Measurements from ENCODE around the gene IL18BP. TPM values are rescaled to one million over a fixed set of nuclear protein-coding genes. Genes with fewer than 3 reads are reported as not detected.

IL18BP gene
- polyA plus RNA-seq, 1 experiment = 2.2 TPM

- no peak for DNase-seq (ENCODE audit: low read depth, low spot score)
- CTCF ChIA-PET = interaction anchor here (0.5 to 4.2 kb wide), 9 partner anchors 14 to 407 kb away, joined by 3 to 44 read pairs (median 7); no protein-coding TSS in a partner anchor
- Histone ChIP-seq H3K27me3 (ENCODE audit: control insufficient read depth, insufficient read depth, low read length) (no peaks in the 10 kb centered on the region), H3K4me3 (ENCODE audit: low read depth, low read length) (peak overlapping the region; percentile 88), H3K9me3 (ENCODE audit: control insufficient read depth, insufficient read depth, low read length) (no peaks in the 10 kb centered on the region), H3K27ac (ENCODE audit: low read depth, low read length) (peak overlapping the region; percentile 99)
- TF ChIP-seq CTCF (IDR thresholded peaks at IDR 0.05; ENCODE audit: low read depth, low read length) = no peak
- POLR2A ChIA-PET = interaction anchor here (0.8 to 1.5 kb wide), 7 partner anchors 12 to 112 kb away, joined by 3 to 12 read pairs (median 4); partner anchors contain the start of genes ANAPC15 and XNDC1N
Observed at GRCh38 chr11:72039856-72040401, 41.2 kb downstream of the IL18BP start.

- Histone ChIP-seq H3K9me3 (ENCODE audit: control insufficient read depth, insufficient read depth, low read length) (no peaks in the 10 kb centered on the region), H3K4me3 (ENCODE audit: low read depth, low read length) (peak overlapping the region; percentile 88), H3K27me3 (ENCODE audit: control insufficient read depth, insufficient read depth, low read length) (no peaks in the 10 kb centered on the region), H3K27ac (ENCODE audit: low read depth, low read length) (peak overlapping the region; percentile 99)
- ChIA-PET CTCF (interaction anchor here (0.5 to 4.2 kb wide), 5 partner anchors 15 to 407 kb away, joined by 3 to 44 read pairs (median 19); no protein-coding TSS in a partner anchor), POLR2A (interaction anchor here (0.7 to 1.5 kb wide), 13 partner anchors 15 to 125 kb away, joined by 3 to 6 read pairs (median 3); partner anchors contain the start of genes ANAPC15 and XNDC1N)
- DNase-seq (ENCODE audit: low read depth, low spot score) = peak; percentile 89
- TF ChIP-seq CTCF (IDR thresholded peaks at IDR 0.05; ENCODE audit: low read depth, low read length) = no peak
Observed at GRCh38 chr11:72040491-72041363, 42.0 kb downstream of the IL18BP start.

GRCh38 chr11:72041364-72042063 is 42.8 kb downstream of the IL18BP start:
- peak overlapping the region; percentile 99 for H3K27ac ChIP-seq (ENCODE audit: low read depth, low read length)
- H3K4me3 ChIP-seq (ENCODE audit: low read depth, low read length) = peak overlapping the region; percentile 88
- peak; percentile 44 for DNase-seq (ENCODE audit: low read depth, low spot score)
- H3K9me3 ChIP-seq (ENCODE audit: control insufficient read depth, insufficient read depth, low read length) = no peaks in the 10 kb centered on the region
- ChIA-PET POLR2A (interaction anchor here (0.5 to 1.5 kb wide), 7 partner anchors 15 to 185 kb away, joined by 3 to 9 read pairs (median 3); no protein-coding TSS in a partner anchor), CTCF (interaction anchor here (2.9 to 4.2 kb wide), 2 partner anchors 16 to 102 kb away, joined by 11 to 44 read pairs; no protein-coding TSS in a partner anchor)
- no peaks in the 10 kb centered on the region for H3K27me3 ChIP-seq (ENCODE audit: control insufficient read depth, insufficient read depth, low read length)
- no peak for TF ChIP-seq CTCF (IDR thresholded peaks at IDR 0.05; ENCODE audit: low read depth, low read length)

GRCh38 chr11:72042064-72042745 is 43.5 kb downstream of the IL18BP start:
- Histone ChIP-seq H3K4me3 (ENCODE audit: low read depth, low read length) (peak overlapping the region; percentile 88), H3K27ac (ENCODE audit: low read depth, low read length) (peak overlapping the region; percentile 99), H3K27me3 (ENCODE audit: control insufficient read depth, insufficient read depth, low read length) (no peaks in the 10 kb centered on the region), H3K9me3 (ENCODE audit: control insufficient read depth, insufficient read depth, low read length) (no peaks in the 10 kb centered on the region)
- POLR2A ChIA-PET = interaction anchor here (0.5 to 0.6 kb wide), 2 partner anchors 14 to 184 kb away, joined by 3 to 9 read pairs; no protein-coding TSS in a partner anchor
- DNase-seq (ENCODE audit: low read depth, low spot score) = no peak
- CTCF ChIA-PET = interaction anchor here (1.1 kb wide), 1 partner anchor 17 kb away, joined by 3 read pairs; no protein-coding TSS in a partner anchor
- TF ChIP-seq CTCF (IDR thresholded peaks at IDR 0.05; ENCODE audit: low read depth, low read length) = no peak
